Natural killer cell (primary cell): ENCODE data around the gene SLCO4A1. TPM values are rescaled to one million over a fixed set of nuclear protein-coding genes. Genes with fewer than 3 reads are reported as not detected.

Source experiments
- ATAC-seq, 3 donors: fragments of 150-1000 bp in 2 of 3; fragments of 200-7000 bp in 1 of 3; cut with Tn5 transposase; 1 replicate in 1 of 3; 2 replicates in 2 of 3; pipeline ENCODE4 v1.10.0; 2021; ENCODE audit warnings: mild to moderate bottlenecking in 2 of 3, moderate library complexity in 2 of 3
- DNase-seq, 2 donors: peaks; one replicate each; pipeline versions ENCODE4 v3.0.0 to v3.0.0-alpha.2; 2013 to 2021; ENCODE audit warnings: mixed read lengths in 1 of 2
- H3K27ac ChIP-seq: one replicate; pipeline ENCODE4 v1.5.1; 2013; ENCODE audit warnings: mild to moderate bottlenecking, low read length
- H3K27me3 ChIP-seq: one replicate; pipeline ENCODE4 v1.6.1; 2013; ENCODE audit warnings: low read length; ENCODE audit not compliant: control insufficient read depth, insufficient read depth
- H3K36me3 ChIP-seq: one replicate; pipeline ENCODE4 v1.6.1; 2013; ENCODE audit warnings: low read length; ENCODE audit not compliant: control insufficient read depth, insufficient read depth
- H3K4me1 ChIP-seq: one replicate; pipeline ENCODE4 v1.6.1; 2013; ENCODE audit warnings: low read length; ENCODE audit not compliant: control insufficient read depth, insufficient read depth
- H3K4me3 ChIP-seq: one replicate; pipeline ENCODE4 v1.5.1; 2013; ENCODE audit warnings: low read length
- H3K9me3 ChIP-seq: one replicate; pipeline ENCODE4 v1.6.1; 2013; ENCODE audit warnings: low read length; ENCODE audit not compliant: control insufficient read depth, insufficient read depth
- H3K27ac Mint-ChIP-seq, 2 donors: one replicate each; pipeline ENCODE4 v1.8.0; 2022; ENCODE audit warnings: mild to moderate bottlenecking in 2 of 2, mixed read lengths in 2 of 2, moderate library complexity in 1 of 2
- H3K27me3 Mint-ChIP-seq, 2 donors: one replicate each; pipeline ENCODE4 v1.8.0; 2022; ENCODE audit warnings: low read depth in 2 of 2, mixed read lengths in 2 of 2
- H3K36me3 Mint-ChIP-seq: one replicate; pipeline ENCODE4 v1.8.0; 2022; ENCODE audit warnings: mixed read lengths
- H3K4me1 Mint-ChIP-seq, 2 donors: one replicate each; pipeline ENCODE4 v1.8.0; 2022; ENCODE audit warnings: mixed read lengths in 2 of 2
- H3K4me3 Mint-ChIP-seq: one replicate; pipeline ENCODE4 v1.8.0; 2022; ENCODE audit warnings: mild to moderate bottlenecking, moderate library complexity, mixed read lengths
- H3K9me3 Mint-ChIP-seq, 2 donors: one replicate each; pipeline ENCODE4 v1.8.0; 2022; ENCODE audit warnings: mixed read lengths in 2 of 2
- WGBS: methylation state at CpG from one replicate; pipeline ENCODE4 v1.1.7; 2013; ENCODE audit warnings: missing lambda C conversion rate; ENCODE audit not compliant: insufficient coverage; 5-methylcytosine and 5-hydroxymethylcytosine counted together
- intact Hi-C: fragments of 100-400 bp; cut with micrococcal nuclease; formaldehyde crosslinking; loops from one replicate; pipeline ENCODE4 v1.14.2; 2022
- total RNA-seq, 4 donors: library from RNA; stranded (reverse); fragments of 120-200 nt in 1 of 4; gene quantifications; one replicate each; pipeline versions ENCODE4 v1.2.3 to v1.2.4, GENCODE V29; 2013 to 2022
- TF ChIP-seq, protein P1 (sequence below): fragments of 200-600 bp; IDR thresholded peaks from one replicate; pipeline ENCODE4 v1.8.0; 2022; ENCODE audit warnings: antibody characterized with exemption

Gene SLCO4A1
- total RNA-seq, 3 donors from 2014 or later (not counting 1 experiment from before 2014, with no cell fraction given), result 0.59 to 1.4 (median 1.1) TPM

- intact Hi-C loops, result no loop called here
- H3K27me3 ChIP-seq, result no peaks in the 10 kb centered on the region
- no peak overlapping the region for H3K4me3 Mint-ChIP-seq
- DNase-seq, result no peak
- H3K4me1 Mint-ChIP-seq, result peaks cover 0 to 34% of the 10 kb centered on the region in 2 donors
- WGBS, result 91% methylated on average over 18 of the region's 18 CpGs
- H3K4me3 ChIP-seq, result no peak overlapping the region
- no peaks in the 10 kb centered on the region for H3K36me3 ChIP-seq
- no peaks in the 10 kb centered on the region for H3K9me3 ChIP-seq
- H3K36me3 Mint-ChIP-seq, result no peaks in the 10 kb centered on the region
- no peaks in the 10 kb centered on the region for H3K9me3 Mint-ChIP-seq
- H3K27ac Mint-ChIP-seq, result no peak overlapping the region
- no peak for ATAC-seq
- peaks cover 0 to 4% of the 10 kb centered on the region in 2 donors for H3K27me3 Mint-ChIP-seq
- H3K27ac ChIP-seq, result no peak overlapping the region
- H3K4me1 ChIP-seq, result peaks cover 20% of the 10 kb centered on the region
- TF ChIP-seq, protein P1, sequence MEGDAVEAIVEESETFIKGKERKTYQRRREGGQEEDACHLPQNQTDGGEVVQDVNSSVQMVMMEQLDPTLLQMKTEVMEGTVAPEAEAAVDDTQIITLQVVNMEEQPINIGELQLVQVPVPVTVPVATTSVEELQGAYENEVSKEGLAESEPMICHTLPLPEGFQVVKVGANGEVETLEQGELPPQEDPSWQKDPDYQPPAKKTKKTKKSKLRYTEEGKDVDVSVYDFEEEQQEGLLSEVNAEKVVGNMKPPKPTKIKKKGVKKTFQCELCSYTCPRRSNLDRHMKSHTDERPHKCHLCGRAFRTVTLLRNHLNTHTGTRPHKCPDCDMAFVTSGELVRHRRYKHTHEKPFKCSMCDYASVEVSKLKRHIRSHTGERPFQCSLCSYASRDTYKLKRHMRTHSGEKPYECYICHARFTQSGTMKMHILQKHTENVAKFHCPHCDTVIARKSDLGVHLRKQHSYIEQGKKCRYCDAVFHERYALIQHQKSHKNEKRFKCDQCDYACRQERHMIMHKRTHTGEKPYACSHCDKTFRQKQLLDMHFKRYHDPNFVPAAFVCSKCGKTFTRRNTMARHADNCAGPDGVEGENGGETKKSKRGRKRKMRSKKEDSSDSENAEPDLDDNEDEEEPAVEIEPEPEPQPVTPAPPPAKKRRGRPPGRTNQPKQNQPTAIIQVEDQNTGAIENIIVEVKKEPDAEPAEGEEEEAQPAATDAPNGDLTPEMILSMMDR, result no peak
Measured at GRCh38 chr20:62700261-62700930, 58.1 kb downstream of the SLCO4A1 start.

GRCh38 chr20:62701161-62702012 lies 59.1 kb downstream of the SLCO4A1 start:
- H3K4me3 ChIP-seq, result no peak overlapping the region
- H3K27ac ChIP-seq, result no peak overlapping the region
- no peak for ATAC-seq
- Mint-ChIP-seq H3K9me3 (no peaks in the 10 kb centered on the region), H3K36me3 (no peaks in the 10 kb centered on the region), H3K27ac (no peak overlapping the region), H3K27me3 (peaks cover 0 to 4% of the 10 kb centered on the region in 2 donors), H3K4me1 (peaks cover 0 to 27% of the 10 kb centered on the region in 2 donors), H3K4me3 (no peak overlapping the region)
- H3K9me3 ChIP-seq, result no peaks in the 10 kb centered on the region
- TF ChIP-seq, protein P1, result no peak
- peaks cover 20% of the 10 kb centered on the region for H3K4me1 ChIP-seq
- 85% methylated on average over 24 of the region's 24 CpGs for WGBS
- intact Hi-C loops, result no loop called here
- H3K27me3 ChIP-seq, result no peaks in the 10 kb centered on the region
- H3K36me3 ChIP-seq, result no peaks in the 10 kb centered on the region
- DNase-seq, result no peak

DNA sequence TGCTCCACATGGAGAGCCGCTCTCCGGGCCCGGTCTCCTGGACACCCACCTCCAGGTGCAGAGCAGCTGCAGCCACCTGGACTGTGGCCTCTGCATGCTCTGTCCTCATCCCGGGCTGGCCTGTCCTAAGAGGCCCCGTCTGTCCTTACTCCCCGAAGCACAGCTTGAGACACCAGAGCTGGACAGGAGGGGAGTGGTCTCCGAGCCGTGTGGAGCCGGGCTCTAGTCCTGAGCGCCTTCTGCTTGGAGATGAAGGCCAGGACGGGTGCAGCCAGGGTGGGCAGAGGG lies 59.7 kb downstream of the SLCO4A1 start:
- H3K4me3 Mint-ChIP-seq, result no peak overlapping the region
- no peaks in the 10 kb centered on the region for H3K36me3 ChIP-seq
- no peak for DNase-seq

More for the DNA sequence above, 59.7 kb downstream of the SLCO4A1 start:
- Mint-ChIP-seq H3K27me3 (peaks cover 0 to 6% of the 10 kb centered on the region in 2 donors), H3K9me3 (no peaks in the 10 kb centered on the region), H3K27ac (no peak overlapping the region), H3K4me1 (peaks cover 0 to 21% of the 10 kb centered on the region in 2 donors), H3K36me3 (no peaks in the 10 kb centered on the region)
- Histone ChIP-seq H3K27ac (no peak overlapping the region), H3K4me1 (peaks cover 18% of the 10 kb centered on the region), H3K9me3 (no peaks in the 10 kb centered on the region), H3K27me3 (no peaks in the 10 kb centered on the region), H3K4me3 (no peak overlapping the region)
- TF ChIP-seq, protein P1, result no peak
- intact Hi-C loops, result no loop called here
- 89% methylated on average over 11 of the region's 11 CpGs for WGBS
- ATAC-seq, result no peak
